A549 (cell line): ENCODE data around the gene TMPRSS9. TPM values are rescaled to one million over a fixed set of nuclear protein-coding genes. Genes with fewer than 3 reads are reported as not detected.

Source experiments
- ATAC-seq, 2 experiments: fragments of 200-7000 bp in 1 of 2; fragments of >200 bp in 1 of 2; cut with Nextera tagmentation in 1 of 2; cut with Tn5 transposase in 1 of 2; 3 replicates each; pipeline versions ENCODE4 v1.8.0 to v1.9.1; 2018 to 2020; ENCODE audit warnings: mild to moderate bottlenecking in 1 of 2, moderate library complexity in 1 of 2
- CTCF ChIA-PET: fragments of 300-600 bp; sonication (Branson Sonifier 250); formaldehyde crosslinking; extraction: SDS; loops from one replicate; lab custom pipeline; 2021; ENCODE audit warnings: antibody characterized with exemption, inconsistent platforms; lab: Yijun Ruan, JAX
- POLR2A ChIA-PET: fragments of 350-600 bp; formaldehyde crosslinking; extraction: SDS; loops from one replicate; lab custom pipeline; 2021; ENCODE audit warnings: antibody characterized with exemption, inconsistent platforms; lab: Yijun Ruan, JAX
- DNase-seq, 2 experiments: peaks; one replicate each; pipeline versions ENCODE4 v3.0.0 to v3.0.0-alpha.2; 2011 to 2016; ENCODE audit warnings: low read depth in 1 of 2, low spot score in 1 of 2
- FAIRE-seq: peaks from 2 replicates; lab custom pipeline; 2011; peaks lifted over from hg19 to GRCh38; lab: Jason Lieb, UNC
- H3K27ac ChIP-seq, 2 experiments: fragments of >200 bp; sonication (Bioruptor Twin); formaldehyde crosslinking; 3 replicates each; pipeline ENCODE4 v1.5.1; 2016 to 2017
- H3K4me1 ChIP-seq: fragments of >200 bp; sonication (Bioruptor Twin); formaldehyde crosslinking; 3 replicates; pipeline ENCODE4 v1.6.1; 2016
- H3K4me2 ChIP-seq: fragments of >200 bp; sonication (Bioruptor Twin); formaldehyde crosslinking; 3 replicates; pipeline ENCODE4 v1.6.1; 2016
- H3K4me3 ChIP-seq: fragments of >200 bp; sonication (Bioruptor Twin); formaldehyde crosslinking; 3 replicates; pipeline ENCODE4 v1.5.1; 2016
- H3K9me3 ChIP-seq: fragments of >200 bp; sonication (Bioruptor Twin); formaldehyde crosslinking; 3 replicates; pipeline ENCODE4 v1.6.1; 2016
- CHD2 ChIP-seq: fragments of 150-350 bp; IDR thresholded peaks from 2 replicates; pipeline ENCODE4 v1.6.1; 2014; ENCODE audit warnings: low read length; ENCODE audit not compliant: partially characterized antibody
- CHD4 ChIP-seq: fragments of 200-600 bp; sonication (generic); IDR thresholded peaks from 2 replicates; pipeline ENCODE4 v1.6.1; 2016; ENCODE audit warnings: antibody characterized with exemption, mild to moderate bottlenecking, borderline replicate concordance
- EHF ChIP-seq: fragments of 250-450 bp; sonication (Bioruptor Pico); IDR thresholded peaks from 2 replicates; pipeline ENCODE4 v1.5.0; 2020; ENCODE audit warnings: mild to moderate bottlenecking
- EP300 ChIP-seq, 2 experiments: fragments of >200 bp; sonication (Bioruptor Twin); formaldehyde crosslinking; IDR thresholded peaks; 2 replicates in 1 of 2; 3 replicates in 1 of 2; pipeline ENCODE4 v1.6.1; 2016 to 2017
- FOSB ChIP-seq: fragments of 250-450 bp; sonication (Bioruptor Pico); IDR thresholded peaks from 2 replicates; pipeline ENCODE4 v1.5.0; 2020; ENCODE audit warnings: mild to moderate bottlenecking, moderate library complexity
- FOXS1 ChIP-seq: fragments of 250-450 bp; sonication (Bioruptor Pico); IDR thresholded peaks from 2 replicates; pipeline ENCODE4 v1.5.0; 2020; ENCODE audit warnings: mild to moderate bottlenecking, moderate library complexity
- GATA3 ChIP-seq: IDR thresholded peaks from 2 replicates; pipeline ENCODE4 v1.6.1; 2012; ENCODE audit warnings: borderline replicate concordance
- HOXB13 ChIP-seq: fragments of 250-450 bp; sonication (Bioruptor Pico); IDR thresholded peaks from 2 replicates; pipeline ENCODE4 v1.5.0; 2020; ENCODE audit warnings: low read depth, mild to moderate bottlenecking, moderate library complexity
- HOXB5 ChIP-seq: fragments of 250-450 bp; sonication (Bioruptor Pico); IDR thresholded peaks from 2 replicates; pipeline ENCODE4 v1.5.0; 2020; ENCODE audit warnings: mild to moderate bottlenecking, moderate library complexity
- JUN ChIP-seq, 2 experiments: fragments of >200 bp; sonication (Bioruptor Twin); formaldehyde crosslinking; IDR thresholded peaks; 2 replicates in 1 of 2; 3 replicates in 1 of 2; pipeline ENCODE4 v1.6.1; 2016 to 2017
- JUNB ChIP-seq: fragments of >200 bp; sonication (Bioruptor Twin); formaldehyde crosslinking; IDR thresholded peaks from 2 replicates; pipeline ENCODE4 v1.6.1; 2016
- MAFK ChIP-seq: fragments of 450-650 bp; IDR thresholded peaks from 2 replicates; pipeline ENCODE4 v1.6.1; 2014; ENCODE audit not compliant: partially characterized antibody
- NFE2L2 ChIP-seq: fragments of 150-350 bp; conservative IDR thresholded peaks from 2 replicates; pipeline ENCODE4 v1.6.1; 2014; ENCODE audit warnings: low read length
- NR3C1 ChIP-seq: fragments of >200 bp; sonication (Bioruptor Twin); formaldehyde crosslinking; IDR thresholded peaks from 3 replicates; pipeline ENCODE4 v1.6.1; 2017
- PHF8 ChIP-seq: fragments of 200-600 bp; sonication (generic); IDR thresholded peaks from 2 replicates; pipeline ENCODE4 v1.6.1; 2016; ENCODE audit warnings: low read depth, mild to moderate bottlenecking, antibody characterized with exemption, moderate library complexity, borderline replicate concordance
- POLR2A ChIP-seq: IDR thresholded peaks from 2 replicates; pipeline ENCODE4 v1.6.1; 2012; ENCODE audit warnings: mild to moderate bottlenecking, low read length
- POLR2AphosphoS2 ChIP-seq: conservative IDR thresholded peaks from 2 replicates; pipeline ENCODE4 v1.6.1; 2012; ENCODE audit warnings: low read length, improper control_type of control experiment, inconsistent platforms
- RARB ChIP-seq: fragments of 250-450 bp; sonication (Bioruptor Pico); IDR thresholded peaks from 2 replicates; pipeline ENCODE4 v1.8.0; 2021; ENCODE audit warnings: mild to moderate bottlenecking, moderate library complexity
- TFCP2L1 ChIP-seq: fragments of 250-450 bp; sonication (Bioruptor Pico); IDR thresholded peaks from 2 replicates; pipeline ENCODE4 v1.5.0; 2021; ENCODE audit warnings: mild to moderate bottlenecking
- TP53 ChIP-seq: fragments of 250-450 bp; sonication (Bioruptor Pico); IDR thresholded peaks from 2 replicates; pipeline ENCODE4 v1.5.0; 2021; ENCODE audit warnings: mild to moderate bottlenecking, moderate library complexity
- ZC3H11A ChIP-seq: fragments of 450-650 bp; IDR thresholded peaks from 2 replicates; pipeline ENCODE4 v1.6.1; 2014; ENCODE audit warnings: antibody characterized with exemption, mild to moderate bottlenecking
- ZNF302 ChIP-seq: fragments of 250-450 bp; sonication (Bioruptor Pico); IDR thresholded peaks from 2 replicates; pipeline ENCODE4 v1.9.0; 2021; ENCODE audit warnings: inconsistent platforms, mild to moderate bottlenecking, moderate library complexity
- ZSCAN20 ChIP-seq: fragments of 250-450 bp; sonication (Bioruptor Pico); IDR thresholded peaks from 2 replicates; pipeline ENCODE4 v1.8.0; 2022; ENCODE audit warnings: mild to moderate bottlenecking, moderate library complexity
- WGBS: methylation state at CpG from one replicate; pipeline ENCODE4 v1.1.6; 2017; ENCODE audit errors: missing lambda C conversion rate; 5-methylcytosine and 5-hydroxymethylcytosine counted together
- polyA plus RNA-seq, 4 experiments: library from polyadenylated mRNA; depleted of rRNA in 3 of 4; stranded (reverse); fragments of >200 nt; fragmentation: RNase III in 1 of 4; extraction: RNeasy Plus Mini Kit Qiagen cat#74134 plus additional on column Dnase treatment in 1 of 4; gene quantifications; 2 replicates in 3 of 4; 3 replicates in 1 of 4; pipeline ENCODE4 v1.2.3, GENCODE V29; 2011 to 2017
- TF ChIP-seq, protein P1 (sequence below): fragments of 150-350 bp; IDR thresholded peaks from 2 replicates; pipeline ENCODE4 v1.6.1; 2014; ENCODE audit warnings: low read depth, mild to moderate bottlenecking, low read length
- TF ChIP-seq, protein P2 (sequence below): IDR thresholded peaks from 2 replicates; pipeline ENCODE4 v1.6.1; 2012
- TF ChIP-seq, protein P3 (sequence below): fragments of 450-650 bp; IDR thresholded peaks from 2 replicates; pipeline ENCODE4 v1.6.1; 2014; ENCODE audit warnings: antibody characterized with exemption
- TF ChIP-seq, protein P4 (sequence below): IDR thresholded peaks from 2 replicates; pipeline ENCODE4 v1.6.1; 2012
- TF ChIP-seq, protein P5 (sequence below): fragments of 250-450 bp; sonication (Bioruptor Pico); IDR thresholded peaks from 2 replicates; pipeline ENCODE4 v1.5.0; 2020; ENCODE audit warnings: low read depth, mild to moderate bottlenecking, moderate library complexity
- TF ChIP-seq, protein P6 (sequence below): fragments of 250-450 bp; sonication (Bioruptor Pico); IDR thresholded peaks from 2 replicates; pipeline ENCODE4 v1.5.0; 2021; ENCODE audit warnings: mild to moderate bottlenecking, moderate library complexity, borderline replicate concordance
- TF ChIP-seq, protein P7 (sequence below): fragments of >200 bp; sonication (Bioruptor Twin); formaldehyde crosslinking; IDR thresholded peaks from 3 replicates; pipeline ENCODE4 v1.6.1; 2016

Gene TMPRSS9
- polyA plus RNA-seq, 2 of the 4 experiments (the other 2 are of a cell fraction) = 0.01 TPM; not detected in 1

DNA sequence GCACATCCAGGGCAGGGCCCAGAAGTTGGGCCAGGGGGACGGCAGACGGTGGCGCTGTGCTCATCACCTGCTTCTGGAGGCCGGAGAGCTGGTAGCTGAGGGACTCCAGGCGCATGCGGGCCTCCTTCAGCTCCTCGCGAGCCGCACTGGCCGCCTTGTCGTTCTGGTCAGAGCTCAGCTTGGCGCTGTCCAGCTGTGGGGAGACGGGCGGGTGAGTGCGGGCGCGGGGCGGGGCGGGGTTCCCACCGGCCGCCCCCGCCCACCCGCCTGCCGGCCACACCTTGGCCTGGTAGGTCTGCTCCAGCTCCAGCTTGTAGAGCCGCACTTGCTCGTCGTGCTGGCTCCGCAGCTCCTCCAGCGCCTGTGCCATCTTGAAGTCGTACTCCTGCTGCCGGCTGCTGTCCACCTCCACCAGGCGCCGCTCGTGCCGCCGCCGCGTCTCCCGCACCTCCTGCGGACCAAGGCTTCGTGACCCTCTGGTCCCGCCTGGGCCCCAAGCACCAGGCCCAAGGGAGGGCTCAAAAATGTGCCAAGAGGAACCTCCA is 74.7 kb downstream of the TMPRSS9 start:
- no peak overlapping the region for H3K4me3 ChIP-seq
- DNase-seq (no peak), FAIRE-seq (no peak), ATAC-seq (no peak)
- no peak overlapping the region for H3K4me2 ChIP-seq
- H3K4me1 ChIP-seq = no peaks in the 10 kb centered on the region
- 91% methylated on average over 18 of the region's 42 CpGs for WGBS
- H3K9me3 ChIP-seq = no peaks in the 10 kb centered on the region
- ChIA-PET CTCF (no interaction called here), POLR2A (no interaction called here)
- TF ChIP-seq, protein P1, sequence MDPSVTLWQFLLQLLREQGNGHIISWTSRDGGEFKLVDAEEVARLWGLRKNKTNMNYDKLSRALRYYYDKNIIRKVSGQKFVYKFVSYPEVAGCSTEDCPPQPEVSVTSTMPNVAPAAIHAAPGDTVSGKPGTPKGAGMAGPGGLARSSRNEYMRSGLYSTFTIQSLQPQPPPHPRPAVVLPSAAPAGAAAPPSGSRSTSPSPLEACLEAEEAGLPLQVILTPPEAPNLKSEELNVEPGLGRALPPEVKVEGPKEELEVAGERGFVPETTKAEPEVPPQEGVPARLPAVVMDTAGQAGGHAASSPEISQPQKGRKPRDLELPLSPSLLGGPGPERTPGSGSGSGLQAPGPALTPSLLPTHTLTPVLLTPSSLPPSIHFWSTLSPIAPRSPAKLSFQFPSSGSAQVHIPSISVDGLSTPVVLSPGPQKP = no peak
- TF ChIP-seq RARB (CRISPR knock-in tag) (no peak), CHD4 (no peak), GATA3 (no peak), ZNF302 (CRISPR knock-in tag) (no peak), HOXB13 (CRISPR knock-in tag) (no peak), EHF (no peak), ZSCAN20 (CRISPR knock-in tag) (no peak), EP300 (IDR thresholded peaks at IDR 0.05) (no peak), HOXB5 (no peak), POLR2AphosphoS2 (no peak), FOSB (no peak), ZC3H11A (no peak), JUN (IDR thresholded peaks at IDR 0.05) (no peak), PHF8 (no peak), JUNB (no peak)
- TF ChIP-seq, protein P2, sequence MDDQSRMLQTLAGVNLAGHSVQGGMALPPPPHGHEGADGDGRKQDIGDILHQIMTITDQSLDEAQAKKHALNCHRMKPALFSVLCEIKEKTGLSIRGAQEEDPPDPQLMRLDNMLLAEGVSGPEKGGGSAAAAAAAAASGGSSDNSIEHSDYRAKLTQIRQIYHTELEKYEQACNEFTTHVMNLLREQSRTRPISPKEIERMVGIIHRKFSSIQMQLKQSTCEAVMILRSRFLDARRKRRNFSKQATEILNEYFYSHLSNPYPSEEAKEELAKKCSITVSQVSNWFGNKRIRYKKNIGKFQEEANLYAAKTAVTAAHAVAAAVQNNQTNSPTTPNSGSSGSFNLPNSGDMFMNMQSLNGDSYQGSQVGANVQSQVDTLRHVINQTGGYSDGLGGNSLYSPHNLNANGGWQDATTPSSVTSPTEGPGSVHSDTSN = no peak
- TF ChIP-seq, all 56 proteins: peak for 0
- H3K27ac ChIP-seq = no peak overlapping the region

DNA sequence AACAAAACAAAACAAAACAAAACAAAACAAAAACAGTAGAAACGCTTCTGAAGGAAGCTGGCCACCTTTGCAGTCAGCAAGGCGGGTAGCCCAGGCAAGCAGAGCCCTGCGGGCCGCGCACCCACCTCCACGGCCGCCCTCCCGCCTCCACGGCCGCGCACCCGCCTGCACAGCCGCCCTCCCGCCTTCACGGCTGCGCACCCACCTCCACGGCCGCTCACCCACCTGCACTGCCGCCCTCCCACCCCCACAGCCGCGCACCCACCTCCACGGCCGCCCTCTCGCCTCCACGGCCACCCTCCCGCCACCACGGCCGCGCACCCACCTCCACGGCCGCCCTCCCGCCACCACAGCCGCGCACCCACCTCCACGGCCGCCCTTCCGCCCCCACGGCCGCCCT is 76.3 kb downstream of the TMPRSS9 start:
- WGBS = 97% methylated on average over 17 of the region's 39 CpGs
- ChIA-PET POLR2A (interaction anchor here (0.6 kb wide), 1 partner anchor 529 kb away, joined by 6 read pairs; no protein-coding TSS in a partner anchor), CTCF (no interaction called here)
- TF ChIP-seq EP300 (IDR thresholded peaks at IDR 0.05) = no peak
- no peak for TF ChIP-seq POLR2A
- TF ChIP-seq NR3C1 = no peak
- TF ChIP-seq POLR2AphosphoS2 = no peak
- TF ChIP-seq, protein P3, sequence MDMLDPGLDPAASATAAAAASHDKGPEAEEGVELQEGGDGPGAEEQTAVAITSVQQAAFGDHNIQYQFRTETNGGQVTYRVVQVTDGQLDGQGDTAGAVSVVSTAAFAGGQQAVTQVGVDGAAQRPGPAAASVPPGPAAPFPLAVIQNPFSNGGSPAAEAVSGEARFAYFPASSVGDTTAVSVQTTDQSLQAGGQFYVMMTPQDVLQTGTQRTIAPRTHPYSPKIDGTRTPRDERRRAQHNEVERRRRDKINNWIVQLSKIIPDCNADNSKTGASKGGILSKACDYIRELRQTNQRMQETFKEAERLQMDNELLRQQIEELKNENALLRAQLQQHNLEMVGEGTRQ = no peak
- no peak for TF ChIP-seq ZNF302 (CRISPR knock-in tag)
- no peak for TF ChIP-seq MAFK
- no peak for ATAC-seq
- FAIRE-seq = no peak
- DNase-seq = no peak
- H3K4me2 ChIP-seq = no peak overlapping the region
- H3K9me3 ChIP-seq = no peaks in the 10 kb centered on the region
- H3K4me1 ChIP-seq = no peaks in the 10 kb centered on the region
- no peak overlapping the region for H3K4me3 ChIP-seq
- no peak overlapping the region for H3K27ac ChIP-seq

DNA sequence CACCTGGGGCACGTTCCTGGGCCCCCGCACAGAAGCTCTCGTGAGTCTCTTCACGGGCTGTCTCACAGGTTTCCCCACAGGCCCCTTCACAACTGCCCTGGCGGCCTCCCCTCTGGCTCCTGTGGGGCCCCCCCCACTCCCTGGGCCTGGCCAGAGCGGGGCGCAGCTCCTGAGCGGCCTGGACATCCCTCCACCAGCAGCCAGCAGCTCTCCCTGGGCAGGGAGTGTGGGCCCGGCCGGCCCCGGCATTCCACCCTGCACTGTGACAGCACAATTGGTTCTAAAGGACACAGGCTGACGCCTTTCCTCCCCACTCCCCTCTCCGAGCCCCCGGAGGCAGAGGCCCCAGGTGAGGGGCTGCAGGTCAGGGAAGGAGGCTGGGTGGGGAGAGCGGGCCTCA is 76.9 kb downstream of the TMPRSS9 start:
- ATAC-seq = no peak
- WGBS = 90% methylated on average over 7 of the region's 15 CpGs
- Histone ChIP-seq H3K4me1 (no peaks in the 10 kb centered on the region), H3K27ac (no peak overlapping the region), H3K4me3 (no peak overlapping the region), H3K9me3 (no peaks in the 10 kb centered on the region), H3K4me2 (no peak overlapping the region)
- no peak for DNase-seq
- ChIA-PET POLR2A (interaction anchor here (0.6 to 1.2 kb wide), 2 partner anchors 9 to 528 kb away, joined by 3 to 6 read pairs; no protein-coding TSS in a partner anchor), CTCF (interaction anchor here (0.6 to 1.8 kb wide), 2 partner anchors 50 to 174 kb away, joined by 3 to 6 read pairs; no protein-coding TSS in a partner anchor)
- FAIRE-seq = no peak
- TF ChIP-seq, protein P4, sequence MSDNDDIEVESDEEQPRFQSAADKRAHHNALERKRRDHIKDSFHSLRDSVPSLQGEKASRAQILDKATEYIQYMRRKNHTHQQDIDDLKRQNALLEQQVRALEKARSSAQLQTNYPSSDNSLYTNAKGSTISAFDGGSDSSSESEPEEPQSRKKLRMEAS = no peak
- TF ChIP-seq GATA3 = no peak
- no peak for TF ChIP-seq ZC3H11A
- TF ChIP-seq NFE2L2 = no peak
- TF ChIP-seq, protein P5, sequence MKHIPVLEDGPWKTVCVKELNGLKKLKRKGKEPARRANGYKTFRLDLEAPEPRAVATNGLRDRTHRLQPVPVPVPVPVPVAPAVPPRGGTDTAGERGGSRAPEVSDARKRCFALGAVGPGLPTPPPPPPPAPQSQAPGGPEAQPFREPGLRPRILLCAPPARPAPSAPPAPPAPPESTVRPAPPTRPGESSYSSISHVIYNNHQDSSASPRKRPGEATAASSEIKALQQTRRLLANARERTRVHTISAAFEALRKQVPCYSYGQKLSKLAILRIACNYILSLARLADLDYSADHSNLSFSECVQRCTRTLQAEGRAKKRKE (CRISPR knock-in tag) = no peak
- TF ChIP-seq, protein P6, sequence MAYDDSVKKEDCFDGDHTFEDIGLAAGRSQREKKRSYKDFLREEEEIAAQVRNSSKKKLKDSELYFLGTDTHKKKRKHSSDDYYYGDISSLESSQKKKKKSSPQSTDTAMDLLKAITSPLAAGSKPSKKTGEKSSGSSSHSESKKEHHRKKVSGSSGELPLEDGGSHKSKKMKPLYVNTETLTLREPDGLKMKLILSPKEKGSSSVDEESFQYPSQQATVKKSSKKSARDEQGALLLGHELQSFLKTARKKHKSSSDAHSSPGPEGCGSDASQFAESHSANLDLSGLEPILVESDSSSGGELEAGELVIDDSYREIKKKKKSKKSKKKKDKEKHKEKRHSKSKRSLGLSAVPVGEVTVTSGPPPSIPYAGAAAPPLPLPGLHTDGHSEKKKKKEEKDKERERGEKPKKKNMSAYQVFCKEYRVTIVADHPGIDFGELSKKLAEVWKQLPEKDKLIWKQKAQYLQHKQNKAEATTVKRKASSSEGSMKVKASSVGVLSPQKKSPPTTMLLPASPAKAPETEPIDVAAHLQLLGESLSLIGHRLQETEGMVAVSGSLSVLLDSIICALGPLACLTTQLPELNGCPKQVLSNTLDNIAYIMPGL (CRISPR knock-in tag) = no peak
- TF ChIP-seq TP53 (CRISPR knock-in tag) = no peak
- TF ChIP-seq, protein P7, sequence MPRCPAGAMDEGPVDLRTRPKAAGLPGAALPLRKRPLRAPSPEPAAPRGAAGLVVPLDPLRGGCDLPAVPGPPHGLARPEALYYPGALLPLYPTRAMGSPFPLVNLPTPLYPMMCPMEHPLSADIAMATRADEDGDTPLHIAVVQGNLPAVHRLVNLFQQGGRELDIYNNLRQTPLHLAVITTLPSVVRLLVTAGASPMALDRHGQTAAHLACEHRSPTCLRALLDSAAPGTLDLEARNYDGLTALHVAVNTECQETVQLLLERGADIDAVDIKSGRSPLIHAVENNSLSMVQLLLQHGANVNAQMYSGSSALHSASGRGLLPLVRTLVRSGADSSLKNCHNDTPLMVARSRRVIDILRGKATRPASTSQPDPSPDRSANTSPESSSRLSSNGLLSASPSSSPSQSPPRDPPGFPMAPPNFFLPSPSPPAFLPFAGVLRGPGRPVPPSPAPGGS = no peak
- no peak for TF ChIP-seq TFCP2L1
- no peak for TF ChIP-seq FOXS1 (CRISPR knock-in tag)
- TF ChIP-seq CHD2 = no peak
